Osteocyte (in vitro differentiated cells): ENCODE measurements around the gene KIF20A. TPM values are rescaled to one million over a fixed set of nuclear protein-coding genes. Genes with fewer than 3 reads are reported as not detected.
A peak's percentile ranks its signal among the peaks of the same experiment; 100 is the strongest.

Experiments
- DNase-seq: peaks from one replicate; pipeline ENCODE4 v3.0.0; 2021; ENCODE audit warnings: mixed read lengths; ENCODE audit not compliant: unreplicated experiment; ENCODE audit errors: extremely low spot score
- H3K27ac Mint-ChIP-seq: one replicate; pipeline ENCODE4 v1.8.0; 2021; ENCODE audit warnings: mild to moderate bottlenecking, mixed read lengths; ENCODE audit not compliant: unreplicated experiment
- H3K27me3 Mint-ChIP-seq: one replicate; pipeline ENCODE4 v1.8.0; 2021; ENCODE audit warnings: mixed read lengths; ENCODE audit not compliant: unreplicated experiment
- H3K36me3 Mint-ChIP-seq: one replicate; pipeline ENCODE4 v1.8.0; 2021; ENCODE audit warnings: mixed read lengths; ENCODE audit not compliant: unreplicated experiment
- H3K4me1 Mint-ChIP-seq: one replicate; pipeline ENCODE4 v1.8.0; 2021; ENCODE audit warnings: mixed read lengths; ENCODE audit not compliant: unreplicated experiment
- H3K4me3 Mint-ChIP-seq: one replicate; pipeline ENCODE4 v1.8.0; 2021; ENCODE audit warnings: mild to moderate bottlenecking, moderate library complexity, mixed read lengths; ENCODE audit not compliant: unreplicated experiment
- H3K9me3 Mint-ChIP-seq: one replicate; pipeline ENCODE4 v1.8.0; 2021; ENCODE audit warnings: mixed read lengths; ENCODE audit not compliant: unreplicated experiment
- long read RNA-seq: library from polyadenylated mRNA; unstranded; transcript quantifications from one replicate; pipeline ENCODE4 v2.0.0, GENCODE V29; 2021
- total RNA-seq: library from RNA; stranded (reverse); gene quantifications from 2 replicates; pipeline ENCODE4 v1.2.1, GENCODE V29; 2021
- TF ChIP-seq, protein P1 (sequence below): fragments of 200-600 bp; sonication (generic); IDR thresholded peaks from 2 replicates; pipeline ENCODE4 v1.5.0; 2021; ENCODE audit warnings: antibody characterized with exemption, mild to moderate bottlenecking, moderate library complexity

Gene KIF20A
- 14.7 and 16.4 TPM in 2 replicates for total RNA-seq
- long read RNA-seq, transcript KIF20A-201 (19 exons, 3,201 nt) = major isoform, 128 of 164 reads
- long read RNA-seq, partial matches to known transcripts = 24 of 164 reads
- long read RNA-seq, other reads (novel, unspliced or antisense) = 12 of 164 reads

DNA sequence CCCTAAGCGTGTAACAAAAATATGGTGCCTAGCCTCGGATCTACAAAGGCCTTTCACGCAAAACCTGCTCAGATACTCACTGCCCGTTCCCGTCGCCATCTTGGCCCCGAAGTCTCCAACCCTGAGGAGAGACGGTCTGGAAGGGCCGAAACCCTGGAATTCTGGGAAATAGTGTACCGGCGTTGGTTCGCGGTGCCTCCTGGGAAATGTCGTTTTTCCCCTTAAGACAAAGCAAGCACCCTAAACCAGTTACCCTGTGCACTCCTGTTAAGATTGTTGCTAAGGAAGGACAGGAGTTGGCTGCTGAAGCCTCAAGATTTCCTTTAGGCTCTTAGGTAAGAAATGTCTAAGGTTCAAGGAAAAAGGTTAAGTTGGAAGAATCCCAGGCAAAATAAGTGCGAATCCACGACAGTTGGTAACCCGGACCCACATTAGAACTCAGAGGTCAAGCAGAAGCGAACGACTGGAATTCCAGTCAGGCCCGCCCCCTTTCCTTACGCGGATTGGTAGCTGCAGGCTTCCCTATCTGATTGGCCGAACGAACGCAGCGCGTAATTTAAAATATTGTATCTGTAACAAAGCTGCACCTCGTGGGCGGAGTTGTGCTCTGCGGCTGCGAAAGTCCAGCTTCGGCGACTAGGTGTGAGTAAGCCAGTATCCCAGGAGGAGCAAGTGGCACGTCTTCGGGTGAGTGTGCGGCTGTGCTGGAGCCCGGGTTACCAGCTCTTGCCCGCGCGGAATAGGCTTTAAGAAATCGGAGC, at the start of gene KIF20A, which contains the start of gene BRD8:
KIF20A (plus strand) TSS at position 597 of the 761 bp plus-strand sequence. CDS start 569 bp downstream, outside the sequence.
BRD8 (minus strand) TSS at position 115 of the 761 bp plus-strand sequence; CDS start at position 99, 16 bp downstream.
- Mint-ChIP-seq H3K27ac (no peak within 1 kb of the TSS), H3K9me3 (no peaks in the 10 kb centered on the region)

GRCh38 chr5:138129347-138129746, 49.6 kb upstream of the KIF20A start:
- Mint-ChIP-seq H3K4me1 (peaks cover 4% of the 10 kb centered on the region), H3K27me3 (peaks cover 19% of the 10 kb centered on the region), H3K9me3 (no peaks in the 10 kb centered on the region), H3K27ac (no peak overlapping the region), H3K36me3 (no peaks in the 10 kb centered on the region), H3K4me3 (no peak overlapping the region)
- DNase-seq = no peak
- TF ChIP-seq, protein P1, sequence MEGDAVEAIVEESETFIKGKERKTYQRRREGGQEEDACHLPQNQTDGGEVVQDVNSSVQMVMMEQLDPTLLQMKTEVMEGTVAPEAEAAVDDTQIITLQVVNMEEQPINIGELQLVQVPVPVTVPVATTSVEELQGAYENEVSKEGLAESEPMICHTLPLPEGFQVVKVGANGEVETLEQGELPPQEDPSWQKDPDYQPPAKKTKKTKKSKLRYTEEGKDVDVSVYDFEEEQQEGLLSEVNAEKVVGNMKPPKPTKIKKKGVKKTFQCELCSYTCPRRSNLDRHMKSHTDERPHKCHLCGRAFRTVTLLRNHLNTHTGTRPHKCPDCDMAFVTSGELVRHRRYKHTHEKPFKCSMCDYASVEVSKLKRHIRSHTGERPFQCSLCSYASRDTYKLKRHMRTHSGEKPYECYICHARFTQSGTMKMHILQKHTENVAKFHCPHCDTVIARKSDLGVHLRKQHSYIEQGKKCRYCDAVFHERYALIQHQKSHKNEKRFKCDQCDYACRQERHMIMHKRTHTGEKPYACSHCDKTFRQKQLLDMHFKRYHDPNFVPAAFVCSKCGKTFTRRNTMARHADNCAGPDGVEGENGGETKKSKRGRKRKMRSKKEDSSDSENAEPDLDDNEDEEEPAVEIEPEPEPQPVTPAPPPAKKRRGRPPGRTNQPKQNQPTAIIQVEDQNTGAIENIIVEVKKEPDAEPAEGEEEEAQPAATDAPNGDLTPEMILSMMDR = no peak

More for the DNA sequence above, at the start of gene KIF20A, which contains the start of gene BRD8:
- no peak within 1 kb of the TSS for H3K4me3 Mint-ChIP-seq
- TF ChIP-seq, protein P1 = no peak
- peaks cover 14% of the 10 kb centered on the region for H3K4me1 Mint-ChIP-seq
- no peaks in the 10 kb centered on the region for H3K27me3 Mint-ChIP-seq
- peaks cover 7% of the 10 kb centered on the region for H3K36me3 Mint-ChIP-seq
- peak; percentile 96 for DNase-seq

- Mint-ChIP-seq H3K36me3 (no peaks in the 10 kb centered on the region), H3K9me3 (no peaks in the 10 kb centered on the region), H3K4me3 (no peak overlapping the region), H3K4me1 (peaks cover 4% of the 10 kb centered on the region), H3K27me3 (peaks cover 23% of the 10 kb centered on the region), H3K27ac (no peak overlapping the region)
- no peak for DNase-seq
- TF ChIP-seq, protein P1 = no peak
Observed at GRCh38 chr5:138132543-138132942, 46.4 kb upstream of the KIF20A start.

DNA sequence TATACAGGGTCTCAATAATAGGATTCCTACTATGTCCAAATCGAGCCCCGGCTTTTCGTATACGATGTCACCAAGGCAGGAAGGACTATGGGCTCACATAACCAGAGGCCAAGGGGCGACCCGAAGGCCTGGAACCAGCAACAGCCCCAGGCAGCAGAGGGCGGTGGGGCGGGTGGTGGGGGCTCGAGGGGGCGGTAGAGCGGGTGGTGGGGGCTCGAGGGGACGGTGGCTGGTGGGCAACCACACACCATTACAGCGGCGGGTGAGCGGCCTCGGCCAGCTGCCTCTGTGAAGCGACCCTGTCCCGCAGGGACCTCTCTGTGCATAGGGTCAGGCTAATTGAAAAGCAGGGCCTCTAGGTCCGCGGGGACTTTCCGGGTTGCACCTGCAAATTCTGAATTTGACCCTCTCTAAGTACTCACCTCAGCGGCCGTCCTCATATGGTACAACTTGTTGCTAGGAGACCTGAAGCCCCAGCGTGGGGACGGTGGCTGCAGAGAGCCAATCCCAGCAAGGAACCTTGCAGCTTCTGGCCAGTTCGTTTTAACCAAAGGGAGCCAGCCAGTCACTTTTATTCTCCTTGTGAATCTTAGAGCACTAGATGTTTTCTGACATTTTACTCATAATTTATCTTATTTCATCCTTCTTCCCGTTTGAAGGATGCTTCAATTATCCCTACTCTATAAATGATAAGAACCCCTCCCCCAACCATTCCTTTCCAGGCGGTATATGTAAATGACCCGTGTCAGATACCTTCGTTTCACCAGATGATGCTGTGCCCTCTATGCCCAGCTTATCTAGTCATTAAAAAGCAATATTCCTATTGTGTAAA, 39.7 kb upstream of the KIF20A start, which contains the start of gene NME5:
NME5 (minus strand) TSS at position 480 of the 832 bp plus-strand sequence. CDS start 648 bp downstream, outside the sequence.
- Mint-ChIP-seq H3K27me3 (peaks cover 6% of the 10 kb centered on the region), H3K36me3 (no peaks in the 10 kb centered on the region), H3K4me3 (peak within 1 kb of the TSS; percentile 80), H3K4me1 (peaks cover 4% of the 10 kb centered on the region), H3K27ac (no peak within 1 kb of the TSS), H3K9me3 (no peaks in the 10 kb centered on the region)
- DNase-seq = peak; percentile 86
- TF ChIP-seq, protein P1 = no peak
